Sigmoid colon (tissue), 7 donors: ENCODE data around the gene TOX2. TPM values are rescaled to one million over a fixed set of nuclear protein-coding genes. Genes with fewer than 3 reads are reported as not detected.

Experiments
- DNase-seq: peaks from one replicate; pipeline ENCODE4 v3.0.0-alpha.2; 2019
- H3K27ac ChIP-seq, 4 donors: fragments of 200-600 bp; sonication (generic); one replicate each; pipeline ENCODE4 v1.5.1; 2016 to 2019; ENCODE audit warnings: mild to moderate bottlenecking in 1 of 4
- H3K27me3 ChIP-seq, 3 donors: fragments of 200-600 bp; sonication (generic); one replicate each; pipeline ENCODE4 v1.5.1; 2019; ENCODE audit warnings: mild to moderate bottlenecking in 1 of 3
- H3K36me3 ChIP-seq, 4 donors: fragments of 200-600 bp; sonication (generic); one replicate each; pipeline ENCODE4 v1.5.1; 2016 to 2019
- H3K4me1 ChIP-seq, 4 donors: fragments of 200-600 bp; sonication (generic); one replicate each; pipeline ENCODE4 v1.5.1; 2017 to 2019
- H3K4me3 ChIP-seq, 4 donors: fragments of 200-600 bp; sonication (generic); one replicate each; pipeline ENCODE4 v1.5.1; 2017 to 2019; ENCODE audit warnings: mild to moderate bottlenecking in 2 of 4, moderate library complexity in 1 of 4
- H3K9me3 ChIP-seq, 4 donors: fragments of 200-600 bp in 3 of 4; sonication (generic) in 3 of 4; one replicate each; pipeline versions ENCODE4 v1.5.1 to v1.6.1; 2013 to 2019
- CTCF ChIP-seq, 4 experiments: fragments of 450-650 bp in 3 of 4; fragments of 200-600 bp in 1 of 4; IDR thresholded peaks; one replicate each; pipeline ENCODE4 v1.5.1; 2016 to 2019; ENCODE audit warnings: antibody characterized with exemption in 4 of 4, mild to moderate bottlenecking in 3 of 4, moderate library complexity in 2 of 4
- EP300 ChIP-seq, 4 donors: sonication (generic); formaldehyde crosslinking; IDR thresholded peaks; one replicate each; pipeline ENCODE4 v1.6.1; 2017; ENCODE audit warnings: antibody characterized with exemption in 4 of 4
- POLR2A ChIP-seq, 2 donors: fragments of 450-650 bp; IDR thresholded peaks; one replicate each; pipeline ENCODE4 v1.6.1; 2016; ENCODE audit warnings: antibody characterized with exemption in 2 of 2, mild to moderate bottlenecking in 2 of 2, moderate library complexity in 2 of 2
- POLR2AphosphoS5 ChIP-seq, 4 donors: sonication (generic); formaldehyde crosslinking; IDR thresholded peaks; one replicate each; pipeline ENCODE4 v1.6.1; 2017; ENCODE audit warnings: antibody characterized with exemption in 4 of 4
- WGBS, 2 donors: extraction: QIAGEN DNeasy Blood & Tissue Kit; methylation state at CpG; one replicate each; pipeline ENCODE4 v1.1.7; 2013; 5-methylcytosine and 5-hydroxymethylcytosine counted together
- intact Hi-C: fragments of 100-400 bp; cut with DNase I; formaldehyde crosslinking; loops from one replicate; pipeline ENCODE4 v1.15.1; 2023
- polyA plus RNA-seq, 3 donors: library from polyadenylated mRNA; stranded (reverse); fragments of 200-250 nt; gene quantifications; one replicate each; pipeline ENCODE4 v1.2.3, GENCODE V29; 2013
- total RNA-seq, 4 donors: library from RNA; depleted of rRNA; stranded (reverse); fragments of >200 nt; gene quantifications; one replicate each; pipeline ENCODE4 v1.1.0, GENCODE V29; 2016
- donor health status: healthy with polysubstance abuse.
- donor health status: Bipolar disorder and iron deficiency.
- donor health status: healthy.

The TOX2 gene
- total and polyA plus RNA-seq, 7 donors, result 0.27 to 8.1 (median 1.7) TPM

- Histone ChIP-seq H3K36me3 (no peaks in the 10 kb centered on the region), H3K27me3 (no peaks in the 10 kb centered on the region), H3K9me3 (no peaks in the 10 kb centered on the region), H3K4me3 (no peak overlapping the region), H3K4me1 (peaks cover 0 to 36% (median 22%) of the 10 kb centered on the region in 4 donors), H3K27ac (no peak overlapping the region)
- DNase-seq, result no peak
- WGBS, 2 donors, result 96 to 97% methylated on average over 7 of the region's 7 CpGs
- intact Hi-C loops, result loop anchor here (5.0 kb wide), 3 partner anchors 68 to 548 kb away; no protein-coding TSS in a partner anchor
- TF ChIP-seq CTCF (IDR thresholded peaks at IDR 0.05) (no peak), POLR2AphosphoS5 (IDR thresholded peaks at IDR 0.05) (no peak), EP300 (IDR thresholded peaks at IDR 0.05) (no peak), POLR2A (IDR thresholded peaks at IDR 0.05) (no peak)
Measured at GRCh38 chr20:44084891-44085290, 170.2 kb downstream of the TOX2 start.

- no peak for DNase-seq
- Histone ChIP-seq H3K27me3 (no peaks in the 10 kb centered on the region), H3K4me1 (peaks cover 0 to 27% (median 22%) of the 10 kb centered on the region in 4 donors), H3K27ac (no peak overlapping the region), H3K9me3 (no peaks in the 10 kb centered on the region), H3K36me3 (no peaks in the 10 kb centered on the region), H3K4me3 (no peak overlapping the region)
- intact Hi-C loops, result no loop called here
- 74 to 84% methylated on average over 17 of the region's 17 CpGs for WGBS, 2 donors
- TF ChIP-seq EP300 (IDR thresholded peaks at IDR 0.05) (no peak), POLR2AphosphoS5 (IDR thresholded peaks at IDR 0.05) (no peak)
Measured at GRCh38 chr20:44085616-44086434, 171.2 kb downstream of the TOX2 start.

- intact Hi-C loops, result no loop called here
- Histone ChIP-seq H3K27me3 (no peaks in the 10 kb centered on the region), H3K4me3 (no peak overlapping the region), H3K4me1 (peaks cover 0 to 23% (median 22%) of the 10 kb centered on the region in 4 donors), H3K9me3 (no peaks in the 10 kb centered on the region), H3K36me3 (no peaks in the 10 kb centered on the region), H3K27ac (peak overlapping the region in 2 of 4 donors; percentile 35 to 51)
- DNase-seq, result peak; percentile 62
- 86 to 87% methylated on average over 15 of the region's 15 CpGs for WGBS, 2 donors
- TF ChIP-seq EP300 (IDR thresholded peaks at IDR 0.05), result no peak
- no peak for TF ChIP-seq POLR2AphosphoS5 (IDR thresholded peaks at IDR 0.05)
- no peak for TF ChIP-seq POLR2A (IDR thresholded peaks at IDR 0.05)
- TF ChIP-seq CTCF (IDR thresholded peaks at IDR 0.05), result no peak
Measured at GRCh38 chr20:44087051-44087856, 172.6 kb downstream of the TOX2 start.

- TF ChIP-seq CTCF (IDR thresholded peaks at IDR 0.05) (no peak), EP300 (IDR thresholded peaks at IDR 0.05) (no peak), POLR2AphosphoS5 (IDR thresholded peaks at IDR 0.05) (no peak), POLR2A (IDR thresholded peaks at IDR 0.05) (no peak)
- 78 to 88% methylated on average over 4 of the region's 4 CpGs for WGBS, 2 donors
- H3K36me3 ChIP-seq, result no peaks in the 10 kb centered on the region
- no peaks in the 10 kb centered on the region for H3K27me3 ChIP-seq
- peak overlapping the region in 2 of 4 donors; percentile 35 to 51 for H3K27ac ChIP-seq
- H3K9me3 ChIP-seq, result no peaks in the 10 kb centered on the region
- peak; percentile 58 for DNase-seq
- intact Hi-C loops, result no loop called here
- H3K4me1 ChIP-seq, result peaks cover 0 to 22% (median 20%) of the 10 kb centered on the region in 4 donors
- H3K4me3 ChIP-seq, result no peak overlapping the region
Measured at GRCh38 chr20:44087857-44088120, 173.1 kb downstream of the TOX2 start.

GRCh38 chr20:44089987-44090674 is 175.5 kb downstream of the TOX2 start:
- intact Hi-C loops, result no loop called here

More at GRCh38 chr20:44089987-44090674, 175.5 kb downstream of the TOX2 start:
- DNase-seq, result peak; percentile 35
- TF ChIP-seq CTCF (IDR thresholded peaks at IDR 0.05) (no peak), EP300 (IDR thresholded peaks at IDR 0.05) (no peak), POLR2A (IDR thresholded peaks at IDR 0.05) (no peak), POLR2AphosphoS5 (IDR thresholded peaks at IDR 0.05) (no peak)
- H3K36me3 ChIP-seq, result no peaks in the 10 kb centered on the region
- no peaks in the 10 kb centered on the region for H3K27me3 ChIP-seq
- 59 to 63% methylated on average over 7 of the region's 7 CpGs for WGBS, 2 donors
- H3K4me3 ChIP-seq, result no peak overlapping the region
- no peak overlapping the region for H3K27ac ChIP-seq
- no peaks in the 10 kb centered on the region for H3K9me3 ChIP-seq
- peaks cover 0 to 15% (median 13%) of the 10 kb centered on the region in 4 donors for H3K4me1 ChIP-seq
